ENCODE results near the gene CSNK1A1.

The CSNK1A1 gene

DNA sequence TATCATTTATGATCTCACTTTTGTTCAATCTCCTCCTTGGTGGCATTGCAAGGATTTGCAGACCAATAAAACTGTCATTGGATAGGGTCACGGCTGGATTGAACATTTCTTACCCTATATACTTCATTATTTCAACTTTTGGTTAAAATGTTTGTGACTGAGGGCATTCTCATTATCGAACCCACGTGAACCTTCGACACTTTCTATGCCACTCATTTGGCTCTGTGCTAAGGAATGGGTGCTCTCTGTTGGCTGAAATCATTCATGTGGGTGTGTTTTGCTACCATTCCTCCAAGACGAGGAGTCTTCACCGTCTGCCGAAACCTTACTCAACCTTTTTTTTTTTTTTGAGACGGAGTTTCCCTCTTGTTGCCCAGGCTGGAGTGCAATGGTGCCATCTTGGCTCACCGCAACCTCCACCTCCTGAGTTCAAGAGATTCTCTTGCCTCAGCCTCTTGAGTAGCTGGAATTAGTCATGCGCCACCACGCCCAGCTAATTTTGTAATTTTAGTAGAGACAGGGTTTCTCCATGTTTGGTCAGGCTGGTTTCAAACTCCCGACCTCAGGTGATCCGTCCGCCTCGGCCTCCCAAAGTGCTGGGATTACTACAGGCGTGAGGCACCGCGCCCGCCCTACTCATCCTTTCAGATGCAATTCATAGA lies 62.5 kb downstream of the CSNK1A1 start:
- DNase-seq = no peak

DNA sequence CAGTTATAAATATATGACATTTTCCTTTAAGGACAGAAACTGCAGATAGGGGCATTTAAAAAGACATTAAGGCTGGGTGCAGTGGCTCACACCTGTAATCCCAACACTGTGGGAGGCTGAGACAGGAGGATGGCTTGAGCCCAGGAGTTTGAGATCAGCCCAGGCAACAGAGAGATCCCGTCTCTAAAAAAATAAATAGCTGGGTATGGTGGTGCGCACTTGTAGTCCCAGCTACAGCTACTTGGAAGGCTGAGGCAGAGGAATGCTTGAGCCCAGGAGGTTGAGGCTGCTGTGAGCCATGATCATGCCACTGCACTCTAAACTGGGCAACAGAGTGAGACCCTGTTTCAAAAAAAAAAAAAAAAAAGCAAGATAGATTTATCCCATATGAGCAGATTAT lies 63.6 kb downstream of the CSNK1A1 start:
- no peak for DNase-seq

DNA sequence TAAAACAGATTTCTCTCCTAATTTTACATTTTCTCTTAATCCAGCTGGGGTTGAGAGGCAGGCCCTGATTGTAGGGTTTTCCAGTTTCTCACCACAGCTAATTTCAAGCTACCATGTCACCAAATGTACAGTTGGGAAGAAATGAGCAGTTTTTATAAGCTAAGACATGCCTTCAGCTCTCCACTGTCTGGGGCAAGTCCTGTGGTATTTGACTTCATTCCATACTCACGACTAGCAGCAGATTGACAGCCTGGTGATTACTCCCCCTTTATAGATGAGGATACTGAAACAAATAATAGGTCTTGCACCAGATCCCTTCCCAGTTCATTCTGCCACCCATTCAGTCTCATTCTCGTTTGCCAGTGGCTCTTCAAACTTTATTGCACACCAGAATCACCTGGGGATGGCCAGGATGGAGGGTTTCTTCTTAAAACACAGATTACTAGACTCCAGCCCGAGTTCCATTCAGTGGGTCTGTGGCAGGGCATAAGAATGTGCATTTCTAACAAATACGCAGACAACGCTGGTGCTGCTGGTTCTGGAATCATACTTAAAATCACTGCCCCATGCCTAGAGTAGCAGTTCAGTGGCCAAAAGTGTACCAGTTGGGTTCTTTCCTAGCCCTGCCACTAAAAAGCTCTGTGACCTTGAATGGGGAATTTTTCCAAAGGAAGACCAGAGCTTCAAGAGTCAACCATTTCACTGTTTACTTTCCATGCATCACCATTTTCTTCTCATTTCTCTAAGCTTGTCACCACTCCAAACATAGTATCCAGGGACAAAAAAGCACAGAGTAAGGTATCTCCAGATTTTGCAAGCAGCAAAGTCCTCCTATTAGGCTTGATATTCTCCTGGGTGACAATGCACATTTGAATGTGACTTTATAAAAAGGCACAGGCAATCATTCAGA lies 64.3 kb downstream of the CSNK1A1 start:
- no peak for DNase-seq

DNA sequence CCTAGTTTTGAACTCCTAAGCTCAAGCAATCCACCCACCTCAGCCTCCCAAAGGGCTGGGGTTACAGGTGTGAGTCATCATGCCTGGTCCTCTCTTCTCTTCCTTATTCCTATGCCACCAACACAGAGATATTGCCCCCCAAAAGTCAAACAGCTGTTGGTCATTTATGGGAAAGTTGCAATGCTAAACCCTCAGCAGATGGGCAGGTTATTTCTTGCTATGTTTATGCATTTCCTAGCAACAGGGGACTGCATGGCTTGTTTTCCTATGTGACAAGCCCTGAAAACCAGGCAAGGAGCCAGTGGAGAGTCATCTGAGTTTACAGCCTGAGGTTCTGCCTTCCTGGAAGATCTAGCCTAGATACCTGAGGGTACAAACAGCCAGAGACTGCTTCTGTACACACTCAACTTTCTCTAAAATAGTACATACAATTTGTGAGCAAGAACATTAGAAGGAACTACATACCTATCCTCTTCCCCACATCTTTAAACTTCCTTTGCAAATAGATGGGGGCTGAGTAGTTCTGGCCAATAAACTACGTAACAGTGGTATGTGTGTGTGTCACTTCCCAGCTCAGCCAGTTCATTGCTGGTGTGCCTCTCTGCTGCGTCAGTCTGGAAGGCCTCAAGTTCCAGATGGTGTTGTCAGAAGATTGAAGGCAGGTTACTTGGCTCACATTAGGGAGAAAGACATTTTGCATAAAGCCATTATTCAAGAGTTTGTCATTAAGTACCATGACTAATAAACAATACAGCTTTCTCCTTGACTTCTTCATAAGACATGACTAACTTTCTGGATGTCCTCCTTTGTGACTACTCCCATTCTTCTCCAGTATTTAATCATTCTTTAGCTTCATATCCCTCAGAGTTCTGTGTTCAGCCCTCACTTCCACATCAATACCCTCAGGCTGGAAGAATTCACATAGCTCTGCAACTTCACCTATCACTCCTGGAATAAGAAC lies 65.3 kb downstream of the CSNK1A1 start:
- no peak for DNase-seq

DNA sequence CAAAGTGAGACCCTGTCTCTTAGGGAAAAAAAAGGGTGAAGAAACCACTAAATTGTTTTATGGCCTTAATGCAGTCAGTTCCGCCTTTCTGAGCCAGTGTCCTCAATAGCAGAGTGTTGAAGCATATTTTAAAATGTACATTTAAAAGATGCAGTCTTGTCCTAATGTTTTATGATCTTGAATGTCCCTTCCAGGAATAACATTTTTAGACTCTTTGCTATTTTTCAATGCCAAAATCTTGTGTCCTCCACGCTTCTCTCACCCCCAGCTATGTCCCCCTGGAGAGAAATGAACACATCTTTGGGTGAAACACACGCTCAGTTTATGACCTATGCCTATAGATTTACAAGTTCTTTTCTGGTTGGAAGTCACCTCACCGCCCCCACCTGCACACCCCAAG lies 69.8 kb downstream of the CSNK1A1 start:
- DNase-seq = no peak

DNA sequence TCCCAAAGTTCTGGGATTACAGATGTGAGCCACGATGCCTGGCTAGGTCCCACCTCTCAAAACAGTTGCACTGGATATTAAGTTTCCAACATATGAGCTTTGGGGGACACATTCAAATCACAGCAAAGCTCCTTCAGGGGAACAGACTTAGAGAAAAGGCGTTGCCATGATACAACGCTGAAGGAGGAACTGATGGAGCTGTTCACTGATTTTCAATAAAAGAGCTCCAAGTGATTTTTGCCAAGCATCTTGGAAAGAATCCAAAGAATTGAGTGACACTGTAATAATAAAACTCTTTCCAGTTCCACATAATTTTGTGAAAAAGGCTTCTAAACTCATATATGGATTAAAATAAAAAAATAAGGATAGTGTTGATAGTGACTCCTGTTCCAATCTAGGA lies 72.5 kb downstream of the CSNK1A1 start:
- no peak for DNase-seq

DNA sequence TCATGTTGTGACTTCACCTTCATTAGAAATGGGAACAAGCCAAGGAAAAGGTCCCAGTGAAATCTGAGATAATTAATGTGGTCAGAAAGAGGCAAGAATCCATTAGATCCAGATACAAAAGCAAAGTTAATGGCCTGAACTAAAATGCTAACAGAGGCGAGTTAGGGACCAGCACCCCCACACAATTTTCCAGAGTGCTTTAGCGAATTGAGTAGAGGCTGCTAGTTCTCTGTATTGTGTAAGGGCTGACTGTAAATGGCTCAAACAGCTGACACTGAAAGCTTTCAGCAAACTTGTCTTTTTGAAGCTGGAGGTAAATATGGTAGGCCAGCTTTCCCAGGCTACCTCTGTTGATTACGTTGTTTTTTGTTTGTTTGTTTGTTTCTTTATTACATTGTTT lies 75.5 kb downstream of the CSNK1A1 start:
- no peak for DNase-seq

DNA sequence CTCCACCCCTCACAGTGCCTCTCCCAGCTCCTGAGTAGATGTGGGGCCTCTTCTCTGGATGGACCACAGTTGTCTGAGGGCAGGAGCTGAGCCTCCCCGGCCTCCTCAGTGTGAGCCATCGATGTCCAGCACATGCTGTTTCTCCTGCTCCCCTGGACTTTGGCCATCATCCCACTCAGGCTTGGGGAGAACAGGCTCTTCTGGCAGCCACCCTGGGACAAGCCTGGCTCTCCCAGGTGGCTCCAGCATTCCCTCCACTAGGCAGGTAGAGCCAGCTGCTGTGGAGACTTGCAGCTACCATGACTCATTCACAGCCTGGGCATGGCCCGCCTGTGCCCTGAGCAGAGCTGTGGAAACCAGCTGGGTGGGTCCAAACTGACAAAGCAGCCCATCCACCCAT lies 77.0 kb downstream of the CSNK1A1 start:
- DNase-seq = no peak

DNA sequence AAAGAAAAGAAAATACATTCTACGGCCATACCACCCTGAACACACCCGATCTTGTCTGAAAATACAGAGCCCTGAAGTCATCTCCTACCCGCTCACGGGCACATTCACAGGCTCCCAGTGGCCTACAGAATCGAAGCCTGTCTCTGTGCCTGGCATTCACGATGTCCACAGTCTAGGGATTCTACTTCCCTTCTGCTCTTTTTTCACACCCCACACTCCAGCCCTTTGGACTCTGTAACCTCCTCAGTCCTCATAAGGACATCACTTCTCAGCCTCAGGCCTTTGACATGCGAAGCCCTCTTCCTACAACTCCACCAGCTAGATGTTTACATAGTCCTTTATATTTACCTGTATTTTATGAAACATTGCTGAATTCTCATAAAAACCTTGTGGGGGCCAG lies 77.8 kb downstream of the CSNK1A1 start:
- DNase-seq = no peak

DNA sequence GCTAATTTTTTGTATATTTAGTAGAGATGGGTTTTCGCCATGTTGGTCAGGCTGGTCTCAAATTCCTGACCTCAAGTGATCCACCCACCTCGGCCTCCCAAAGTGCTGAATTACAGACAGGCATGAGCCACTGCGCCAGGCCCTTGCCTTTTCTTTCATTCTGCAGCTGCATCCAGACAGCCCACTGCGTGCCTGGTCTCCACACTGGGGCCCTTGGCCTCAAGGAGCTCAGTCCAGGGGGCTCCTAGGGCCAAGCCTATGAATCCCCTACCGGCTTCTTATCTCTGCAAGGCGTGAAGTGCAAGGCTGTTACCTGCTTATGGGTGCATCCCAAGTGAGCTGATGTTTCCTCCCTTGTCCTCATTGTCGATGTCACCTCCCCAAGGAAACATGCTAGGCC lies 78.8 kb downstream of the CSNK1A1 start:
- DNase-seq = no peak

DNA sequence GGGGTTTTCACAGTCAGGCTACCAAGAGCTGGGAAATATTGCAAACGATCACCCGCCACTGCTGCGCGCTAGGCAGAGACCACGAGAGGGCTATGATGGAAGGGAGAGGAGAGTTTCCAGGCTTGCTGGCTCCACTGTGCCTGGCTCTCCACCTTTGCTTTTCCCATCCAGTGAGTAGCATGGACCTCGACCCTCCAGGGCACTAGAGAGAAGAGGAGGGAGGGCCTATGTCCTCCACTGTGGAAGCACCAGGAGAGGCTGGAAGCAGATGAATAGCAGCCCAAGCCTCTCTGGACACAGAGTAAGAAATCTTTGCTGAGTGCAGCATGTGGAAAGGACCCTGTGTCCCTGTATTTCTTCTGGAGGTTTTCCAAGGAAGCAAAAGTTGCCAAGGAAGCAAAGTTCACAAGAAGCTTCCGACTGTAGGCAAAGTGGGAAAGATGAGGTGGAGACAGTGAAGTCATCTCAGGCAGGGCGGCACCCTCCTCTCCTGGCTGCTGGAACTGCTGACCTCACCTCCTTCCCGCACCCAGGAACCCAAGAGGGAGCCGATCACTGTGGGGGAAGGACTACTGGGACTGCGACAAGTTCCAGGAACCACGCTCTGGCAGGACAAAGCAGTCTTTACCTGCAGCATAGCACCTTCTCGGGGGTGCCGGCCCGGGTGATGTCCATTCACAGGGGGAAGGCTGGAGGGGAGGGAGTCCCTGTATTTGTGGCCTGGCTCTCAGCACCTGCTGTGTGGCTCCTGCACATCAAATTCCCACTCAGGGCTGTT lies 79.6 kb downstream of the CSNK1A1 start:
- no peak for DNase-seq

DNA sequence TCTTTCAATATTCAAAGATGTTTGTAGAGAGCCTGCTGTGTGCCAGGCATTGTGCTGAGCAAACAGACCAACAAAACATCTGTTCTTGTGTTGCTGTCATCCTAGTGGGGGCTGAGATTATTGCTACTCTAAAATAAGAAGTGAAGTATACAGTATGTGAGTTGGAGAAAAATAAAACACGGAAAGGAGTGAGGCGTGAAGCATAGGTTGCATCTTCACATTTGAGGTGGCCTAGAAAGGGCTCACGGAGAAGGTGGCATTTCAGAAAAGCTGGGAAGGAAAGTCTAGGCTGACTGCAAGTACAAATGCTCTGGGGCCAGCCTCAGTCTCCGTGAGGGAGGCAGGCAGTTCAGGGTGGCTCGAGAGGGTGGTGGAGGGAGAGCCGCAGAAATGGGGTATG lies 80.3 kb downstream of the CSNK1A1 start:
- no peak for DNase-seq

DNA sequence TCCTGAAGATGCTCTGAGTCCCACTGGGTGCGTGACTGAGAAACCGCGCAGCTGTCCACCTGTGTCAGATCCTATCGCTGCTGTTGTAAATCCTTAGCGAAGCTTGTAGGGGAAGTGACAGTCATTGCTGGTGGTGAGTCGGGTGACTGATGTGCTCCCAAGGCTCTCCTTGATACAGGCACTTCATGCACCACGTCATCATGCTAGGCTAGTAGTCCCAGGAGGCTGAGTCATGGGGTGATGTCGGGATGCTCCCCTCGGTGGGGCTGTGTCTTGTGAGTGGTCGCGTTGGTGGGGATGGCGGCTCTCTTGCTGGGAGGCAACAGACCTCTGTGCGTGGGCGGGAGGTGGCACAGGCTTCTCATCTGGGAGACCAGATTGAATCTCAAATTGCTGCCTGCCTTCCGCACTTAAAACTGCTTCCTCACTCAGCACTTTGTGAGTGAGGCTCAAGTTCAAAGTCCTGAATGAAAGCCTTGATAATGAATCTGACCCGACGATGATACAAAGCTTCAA lies 84.7 kb downstream of the CSNK1A1 start:
- peak; percentile 58 for DNase-seq

DNA sequence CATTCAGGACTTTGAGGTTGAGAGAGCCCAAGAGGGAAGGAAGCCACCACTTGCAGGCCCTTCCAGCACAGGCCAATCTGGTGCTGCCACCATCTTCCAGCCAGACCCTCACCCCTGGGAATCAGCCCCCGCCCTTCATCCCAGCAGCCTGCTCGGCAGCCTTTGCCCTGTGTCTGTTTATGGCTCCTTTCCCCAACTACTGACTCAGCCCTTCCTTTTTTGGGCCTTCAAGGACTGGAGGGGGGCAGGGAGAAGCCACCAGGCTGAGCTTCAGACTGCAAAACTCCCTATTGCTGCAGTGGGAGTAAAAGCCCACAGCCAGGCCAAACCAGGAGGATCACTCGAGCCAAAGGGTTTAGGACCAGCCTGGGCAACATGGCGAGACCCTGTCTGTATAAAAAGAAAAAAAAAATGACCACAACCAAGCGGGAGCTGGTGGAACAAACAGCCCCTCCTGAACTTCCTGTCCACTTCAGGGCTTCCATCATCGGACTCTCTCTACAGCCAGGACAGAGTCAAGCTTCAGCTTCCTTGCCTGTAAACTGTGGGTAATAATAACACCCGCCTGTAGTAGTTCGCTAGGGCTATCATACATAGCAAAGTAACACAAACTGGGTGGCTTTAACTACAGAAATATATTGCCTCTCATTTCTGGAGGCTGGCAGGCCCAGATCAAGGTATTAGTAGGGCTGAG lies 86.3 kb downstream of the CSNK1A1 start:
- DNase-seq = no peak

DNA sequence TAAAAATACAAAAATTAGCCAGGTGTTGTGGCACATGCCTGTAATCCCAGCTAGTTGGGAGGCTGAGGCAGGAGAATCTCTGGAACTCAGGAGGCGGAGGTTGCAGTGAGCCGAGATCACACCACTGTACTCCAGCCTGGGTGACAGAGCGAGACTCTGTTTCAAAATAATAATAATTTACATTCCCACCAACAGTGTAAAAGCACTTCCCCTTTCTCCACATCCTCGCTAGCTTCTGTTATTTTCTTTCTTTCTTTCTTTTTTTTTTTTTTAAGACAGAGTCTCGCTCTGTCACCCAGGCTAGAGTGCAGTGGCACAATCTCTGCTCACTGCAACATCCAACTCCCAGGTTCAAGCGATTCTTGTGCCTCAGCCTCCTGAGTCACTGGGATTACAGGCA lies 89.3 kb downstream of the CSNK1A1 start:
- peak; percentile 59 for DNase-seq

DNA sequence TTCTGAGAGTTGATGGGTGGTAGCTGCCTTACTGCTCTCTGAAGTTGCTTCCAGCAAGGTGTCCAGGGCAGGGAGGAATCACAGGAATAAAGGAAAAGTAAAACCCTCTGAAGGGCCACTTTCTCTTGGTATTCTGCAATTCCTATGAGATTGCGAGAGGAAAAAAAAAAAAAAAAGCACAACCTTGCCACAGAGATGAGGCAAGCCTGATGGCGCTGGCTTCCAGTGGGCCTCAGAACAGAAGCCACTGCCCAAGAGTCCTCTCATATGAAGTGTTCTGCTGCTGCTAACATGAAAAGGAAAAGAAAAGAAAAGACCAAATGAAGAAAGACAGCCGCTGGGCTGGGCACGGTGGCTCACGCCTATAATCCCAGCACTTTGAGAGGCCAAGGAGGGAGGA lies 91.3 kb downstream of the CSNK1A1 start:
- peak; percentile 42 for DNase-seq

DNA sequence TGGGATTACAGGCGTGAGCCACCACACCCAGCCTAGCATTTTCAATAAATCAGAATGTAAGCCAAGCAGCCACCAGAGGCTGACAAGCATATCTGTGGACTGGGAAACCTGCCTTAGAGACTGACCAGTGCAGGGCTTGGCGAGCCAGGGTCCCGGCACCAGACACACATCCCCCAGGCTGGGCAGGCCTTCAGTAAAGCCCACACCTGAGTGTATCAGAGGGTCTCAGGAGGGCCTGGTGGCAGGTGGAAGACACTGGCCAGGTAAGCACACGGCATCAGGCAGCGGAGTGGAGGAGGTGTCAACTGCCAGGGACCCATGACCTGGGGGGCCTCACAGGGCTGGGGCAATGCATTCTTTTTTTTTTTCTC lies 93.9 kb downstream of the CSNK1A1 start:
- DNase-seq = no peak

DNA sequence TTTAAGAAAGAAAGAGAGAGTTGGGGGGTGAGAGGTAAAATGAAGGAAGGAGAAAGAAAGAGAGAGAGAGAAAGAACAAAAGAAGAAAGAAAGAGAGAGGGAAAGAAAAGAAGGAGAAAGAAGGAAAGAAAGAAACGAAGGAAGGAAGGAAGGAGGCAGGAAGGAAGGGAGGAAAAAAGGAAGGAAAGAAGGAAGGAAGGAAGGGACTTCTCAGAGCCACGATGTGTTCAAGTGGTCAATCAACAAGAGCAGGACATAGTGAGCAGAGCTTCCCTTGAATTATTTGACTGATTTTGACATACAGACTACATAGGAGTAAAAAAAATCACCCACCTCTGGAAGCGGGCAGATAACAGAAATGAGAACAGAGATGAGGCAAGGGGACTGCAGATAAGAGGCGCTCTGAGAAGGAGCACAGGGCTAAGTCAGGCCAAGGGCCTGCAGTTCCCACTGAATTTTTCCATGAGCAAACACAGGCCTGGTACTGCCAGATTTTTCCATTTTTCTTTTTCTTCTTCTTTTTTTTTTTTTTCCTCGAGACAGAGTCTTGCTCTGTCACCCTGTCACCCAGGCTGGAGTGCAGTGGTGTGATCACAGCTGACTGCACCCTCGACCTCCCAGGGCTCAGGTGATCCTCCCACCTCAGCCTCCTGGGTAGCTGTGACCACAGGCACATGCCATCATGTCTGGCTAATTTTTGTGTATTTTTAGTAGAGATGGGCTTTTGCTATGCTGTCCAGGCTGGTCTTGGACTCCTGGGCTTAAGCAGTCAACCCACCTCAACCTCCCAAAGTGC lies 94.4 kb downstream of the CSNK1A1 start:
- no peak for DNase-seq

DNA sequence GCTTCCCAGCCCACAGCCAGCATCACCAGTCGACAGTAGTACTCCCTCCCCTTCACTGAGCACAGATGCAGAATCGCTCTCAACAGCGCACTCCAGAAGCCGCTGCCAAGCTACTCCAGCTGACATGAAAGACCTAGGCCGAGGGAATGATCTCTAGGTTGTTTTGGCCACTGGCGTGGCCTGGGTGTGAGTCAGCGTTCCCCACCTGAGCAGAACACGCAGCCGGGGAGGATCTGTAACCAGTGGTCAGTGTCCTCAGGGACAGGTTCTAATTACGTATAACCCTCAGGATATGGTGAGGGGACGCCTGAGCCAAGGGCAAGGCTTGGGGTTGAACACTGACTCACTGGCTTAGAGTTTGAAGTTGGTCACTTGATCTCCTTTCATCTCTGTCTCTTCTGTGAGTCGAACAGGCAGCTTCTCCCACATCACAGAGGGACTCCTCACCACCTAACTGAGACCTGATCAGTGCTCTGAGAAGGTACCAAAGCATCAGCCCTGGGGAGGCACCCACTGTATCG lies 95.3 kb downstream of the CSNK1A1 start:
- DNase-seq = no peak

DNA sequence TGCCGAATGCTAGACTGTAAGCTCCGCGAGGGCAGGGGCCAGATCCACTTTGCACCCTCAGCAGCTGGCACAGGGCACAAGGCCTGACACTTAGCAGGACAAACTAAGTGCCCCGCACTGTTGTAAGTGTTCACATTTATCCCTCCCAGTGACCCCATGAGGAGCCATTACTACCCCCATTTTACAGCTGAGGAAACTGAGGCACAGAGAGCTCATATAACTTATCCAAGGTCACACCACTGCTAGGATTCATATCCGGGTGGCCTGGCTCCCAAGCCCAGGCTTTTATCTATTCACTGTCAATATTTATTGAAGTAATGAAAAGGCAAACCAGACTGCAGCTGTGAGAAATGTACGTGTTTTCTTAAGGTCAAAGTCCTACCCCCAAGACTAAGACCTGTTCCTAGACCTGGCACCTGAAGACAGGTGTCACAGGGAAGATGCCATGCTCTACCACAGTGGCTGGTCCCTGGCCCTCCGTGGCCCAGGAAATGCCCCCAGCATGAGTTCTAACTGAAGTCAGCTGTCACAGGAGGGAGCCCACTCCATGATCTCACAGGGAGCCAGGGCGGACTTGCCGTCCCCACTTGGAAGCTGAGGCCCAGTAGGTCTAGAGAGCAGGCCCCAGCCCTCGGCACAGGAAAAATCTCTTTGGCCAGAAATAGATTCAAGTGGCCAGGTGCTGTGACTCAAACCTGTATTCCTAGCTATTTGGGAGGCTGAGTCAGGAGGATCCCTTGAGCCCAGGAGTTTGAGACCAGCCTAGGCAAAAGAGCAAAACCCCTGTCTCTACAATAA lies 97.4 kb downstream of the CSNK1A1 start:
- DNase-seq = no peak
